OCI-LY1 (cell line): Measurements from ENCODE around the gene INSRR.

Source experiments
- H2AFZ ChIP-seq: fragments of 200-600 bp; sonication (generic), shearing (Covaris generic); 2 replicates; pipeline ENCODE4 v1.6.0; 2014; ENCODE audit warnings: antibody characterized with exemption, mild to moderate bottlenecking, low read length
- H3F3A ChIP-seq: fragments of 200-600 bp; sonication (generic), shearing (Covaris generic); 2 replicates; pipeline ENCODE4 v1.6.0; 2014; ENCODE audit warnings: mild to moderate bottlenecking, antibody characterized with exemption, low read length, moderate library complexity; ENCODE audit not compliant: insufficient read depth
- H3K27ac ChIP-seq: fragments of 200-600 bp; sonication (generic); 2 replicates; pipeline ENCODE4 v1.5.1; 2014; ENCODE audit warnings: low read length, mixed run types, mild to moderate bottlenecking, low read depth; ENCODE audit not compliant: poor library complexity, severe bottlenecking
- H3K27me3 ChIP-seq: fragments of 200-600 bp; sonication (generic); 2 replicates; pipeline ENCODE4 v1.6.0; 2014; ENCODE audit warnings: antibody characterized with exemption, mild to moderate bottlenecking, low read length, moderate library complexity; ENCODE audit not compliant: insufficient read depth
- H3K36me3 ChIP-seq: fragments of 200-600 bp; sonication (generic); 2 replicates; pipeline ENCODE4 v1.6.1; 2014; ENCODE audit warnings: mild to moderate bottlenecking, antibody characterized with exemption, low read length, moderate library complexity, mixed read lengths; ENCODE audit not compliant: insufficient read depth
- H3K4me1 ChIP-seq: fragments of 200-600 bp; sonication (generic); 2 replicates; pipeline ENCODE4 v1.5.1; 2014; ENCODE audit warnings: mild to moderate bottlenecking, low read length, moderate library complexity; ENCODE audit not compliant: insufficient read depth, severe bottlenecking
- H3K4me2 ChIP-seq: fragments of 200-600 bp; sonication (generic), shearing (Covaris generic); 2 replicates; pipeline ENCODE4 v1.6.1; 2014; ENCODE audit warnings: low read length
- H3K4me3 ChIP-seq: fragments of 200-600 bp; sonication (generic); 2 replicates; pipeline ENCODE4 v1.5.1; 2014; ENCODE audit warnings: low read length, low read depth, mild to moderate bottlenecking, mixed read lengths; ENCODE audit not compliant: poor library complexity, severe bottlenecking
- H3K79me2 ChIP-seq: fragments of 200-600 bp; shearing (Covaris generic); 2 replicates; pipeline ENCODE4 v1.6.1; 2016; ENCODE audit warnings: mixed run types, low read length, mixed read lengths; ENCODE audit not compliant: insufficient read depth
- H3K9ac ChIP-seq: fragments of 200-600 bp; sonication (generic), shearing (Covaris generic); 2 replicates; pipeline ENCODE4 v1.6.1; 2014; ENCODE audit warnings: mild to moderate bottlenecking, low read length, mixed read lengths
- H3K9me2 ChIP-seq: fragments of 200-600 bp; sonication (generic), shearing (Covaris generic); 2 replicates; pipeline ENCODE4 v1.6.1; 2014; ENCODE audit warnings: low read depth, mild to moderate bottlenecking, low read length, mixed read lengths
- H3K9me3 ChIP-seq: fragments of 200-600 bp; shearing (Covaris generic); 2 replicates; pipeline ENCODE4 v1.6.1; 2014; ENCODE audit warnings: low read length, mixed read lengths
- H4K20me1 ChIP-seq: fragments of 200-600 bp; sonication (generic), shearing (Covaris generic); 2 replicates; pipeline ENCODE4 v1.6.0; 2016; ENCODE audit warnings: mild to moderate bottlenecking, low read length; ENCODE audit not compliant: insufficient read depth
- EZH2 ChIP-seq: fragments of 200-600 bp; sonication (generic), shearing (Covaris generic); IDR thresholded peaks from 2 replicates; pipeline ENCODE4 v1.8.0; 2017; ENCODE audit warnings: borderline replicate concordance, mixed run types, mild to moderate bottlenecking, antibody characterized with exemption, low read length, moderate library complexity, mixed read lengths
- TF ChIP-seq, protein P1 (sequence below): fragments of 200-600 bp; sonication (generic), shearing (Covaris generic); IDR thresholded peaks from 2 replicates; pipeline ENCODE4 v1.5.1; 2017; ENCODE audit warnings: mild to moderate bottlenecking, antibody characterized with exemption, low read length, moderate library complexity, mixed read lengths

Gene INSRR

DNA sequence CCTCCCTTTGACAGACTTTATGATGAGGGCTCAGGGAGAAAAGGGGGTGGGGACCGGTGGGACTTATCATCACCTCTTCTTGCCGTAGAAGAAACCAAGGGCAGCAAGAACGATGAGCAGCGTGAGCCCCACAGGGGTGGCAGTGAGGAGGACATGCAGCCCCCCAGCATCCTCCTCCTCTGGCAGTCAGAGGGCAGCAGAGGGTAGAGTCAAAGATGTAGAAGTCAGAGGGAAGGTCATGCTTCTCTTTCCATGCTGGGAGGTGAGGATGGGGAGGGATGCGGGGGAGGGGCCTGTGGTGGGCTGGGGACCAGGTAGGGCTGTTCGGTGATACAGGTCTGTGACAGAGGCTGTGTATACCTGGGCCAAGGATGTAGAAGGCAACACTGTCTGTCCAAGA is 14.8 kb downstream of the INSRR start:
- Histone ChIP-seq H3K27ac (no peak overlapping the region), H2AFZ (no peak overlapping the region), H3K4me2 (no peak overlapping the region), H3K4me3 (no peak overlapping the region), H4K20me1 (no peaks in the 10 kb centered on the region), H3K36me3 (no peaks in the 10 kb centered on the region), H3K9ac (no peak overlapping the region), H3F3A (no peaks in the 10 kb centered on the region), H3K4me1 (no peaks in the 10 kb centered on the region), H3K9me2 (no peaks in the 10 kb centered on the region), H3K79me2 (no peaks in the 10 kb centered on the region), H3K9me3 (no peaks in the 10 kb centered on the region), H3K27me3 (peaks cover 4% of the 10 kb centered on the region; the same call in 1 of the 2 replicates)
- TF ChIP-seq, protein P1, sequence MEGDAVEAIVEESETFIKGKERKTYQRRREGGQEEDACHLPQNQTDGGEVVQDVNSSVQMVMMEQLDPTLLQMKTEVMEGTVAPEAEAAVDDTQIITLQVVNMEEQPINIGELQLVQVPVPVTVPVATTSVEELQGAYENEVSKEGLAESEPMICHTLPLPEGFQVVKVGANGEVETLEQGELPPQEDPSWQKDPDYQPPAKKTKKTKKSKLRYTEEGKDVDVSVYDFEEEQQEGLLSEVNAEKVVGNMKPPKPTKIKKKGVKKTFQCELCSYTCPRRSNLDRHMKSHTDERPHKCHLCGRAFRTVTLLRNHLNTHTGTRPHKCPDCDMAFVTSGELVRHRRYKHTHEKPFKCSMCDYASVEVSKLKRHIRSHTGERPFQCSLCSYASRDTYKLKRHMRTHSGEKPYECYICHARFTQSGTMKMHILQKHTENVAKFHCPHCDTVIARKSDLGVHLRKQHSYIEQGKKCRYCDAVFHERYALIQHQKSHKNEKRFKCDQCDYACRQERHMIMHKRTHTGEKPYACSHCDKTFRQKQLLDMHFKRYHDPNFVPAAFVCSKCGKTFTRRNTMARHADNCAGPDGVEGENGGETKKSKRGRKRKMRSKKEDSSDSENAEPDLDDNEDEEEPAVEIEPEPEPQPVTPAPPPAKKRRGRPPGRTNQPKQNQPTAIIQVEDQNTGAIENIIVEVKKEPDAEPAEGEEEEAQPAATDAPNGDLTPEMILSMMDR: no peak
- TF ChIP-seq EZH2: no peak

DNA sequence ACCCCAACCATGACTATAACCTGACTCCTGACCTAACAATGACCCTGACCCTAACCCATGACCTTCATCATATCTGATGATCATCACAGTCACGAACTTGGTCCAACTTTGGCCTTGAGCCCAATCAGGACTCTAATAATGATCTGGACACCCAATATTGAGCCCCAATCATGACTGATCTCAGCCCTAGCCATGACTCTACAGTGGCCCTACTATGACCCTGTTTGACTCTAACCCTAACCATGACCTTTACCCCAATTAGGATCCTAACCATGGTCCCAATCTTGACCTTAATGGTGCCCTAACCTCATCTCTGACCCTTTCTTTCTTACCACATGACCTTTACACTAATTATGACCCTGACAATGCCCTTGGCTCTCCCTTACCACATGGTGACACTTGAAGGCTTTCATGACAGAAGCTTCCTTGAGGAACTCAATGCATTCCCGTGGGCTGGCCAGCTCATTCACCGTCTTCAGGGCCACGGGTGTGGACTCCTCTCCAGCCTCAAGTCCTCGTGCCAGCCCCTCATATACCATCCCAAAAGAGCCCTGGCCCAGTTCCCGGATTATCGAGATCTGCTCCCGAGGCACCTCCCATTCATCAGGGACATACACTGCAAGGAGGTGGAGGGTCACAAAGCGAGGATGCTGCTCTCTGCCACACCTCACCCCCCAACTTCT is 16.2 kb downstream of the INSRR start:
- H3K4me2 ChIP-seq: no peak overlapping the region
- H4K20me1 ChIP-seq: no peaks in the 10 kb centered on the region
- H3K9me2 ChIP-seq: no peaks in the 10 kb centered on the region
- no peak overlapping the region for H3K4me3 ChIP-seq
- H3K4me1 ChIP-seq: no peaks in the 10 kb centered on the region
- no peaks in the 10 kb centered on the region for H3F3A ChIP-seq
- H3K9ac ChIP-seq: no peak overlapping the region
- no peak overlapping the region for H2AFZ ChIP-seq
- H3K79me2 ChIP-seq: no peaks in the 10 kb centered on the region
- no peak overlapping the region for H3K27ac ChIP-seq
- no peaks in the 10 kb centered on the region for H3K9me3 ChIP-seq
- peaks cover 3% of the 10 kb centered on the region; the same call in 1 of the 2 replicates for H3K27me3 ChIP-seq
- TF ChIP-seq, protein P1: no peak
- no peak for TF ChIP-seq EZH2
- H3K36me3 ChIP-seq: no peaks in the 10 kb centered on the region

DNA sequence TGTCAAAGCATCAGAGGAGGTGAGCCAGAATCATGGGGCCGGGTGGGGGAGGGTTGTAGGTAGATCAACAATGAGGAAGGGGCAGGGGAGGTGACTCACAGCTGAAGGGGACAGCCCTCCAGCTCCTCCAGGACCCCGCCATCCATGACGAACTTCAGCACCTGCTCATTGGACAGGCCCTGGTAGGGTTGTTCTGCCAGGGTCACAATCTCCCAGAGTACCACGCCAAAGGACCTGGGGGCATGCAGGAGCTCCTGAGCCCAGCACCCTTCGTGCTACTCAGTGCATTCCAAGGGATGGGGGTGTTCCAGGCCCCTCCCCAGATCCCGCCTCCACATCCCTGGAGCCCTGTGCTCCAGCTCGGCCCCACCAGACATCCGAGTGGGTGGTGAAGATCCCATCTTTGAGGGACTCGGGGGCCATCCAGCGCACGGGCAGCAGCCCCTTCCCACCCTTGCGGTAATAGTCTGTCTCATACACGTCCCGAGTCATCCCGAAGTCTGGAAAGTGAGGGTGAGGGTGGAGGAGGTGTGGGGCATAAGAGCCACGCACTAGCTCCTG is 17.5 kb downstream of the INSRR start:
- no peak overlapping the region for H2AFZ ChIP-seq
- TF ChIP-seq, protein P1: no peak
- TF ChIP-seq EZH2: no peak
- no peaks in the 10 kb centered on the region for H3K4me1 ChIP-seq
- H3K27me3 ChIP-seq: no peaks in the 10 kb centered on the region
- no peaks in the 10 kb centered on the region for H4K20me1 ChIP-seq
- no peaks in the 10 kb centered on the region for H3K36me3 ChIP-seq
- no peak overlapping the region for H3K27ac ChIP-seq
- no peak overlapping the region for H3K4me3 ChIP-seq
- H3K9me3 ChIP-seq: no peaks in the 10 kb centered on the region
- no peaks in the 10 kb centered on the region for H3F3A ChIP-seq
- no peak overlapping the region for H3K9ac ChIP-seq
- no peak overlapping the region for H3K4me2 ChIP-seq
- H3K79me2 ChIP-seq: no peaks in the 10 kb centered on the region
- H3K9me2 ChIP-seq: no peaks in the 10 kb centered on the region
